ENCODE data around the gene SORD.
"Not testable (repeated sequence)": the region's sequence is repeated elsewhere in the genome, so short reads cannot be mapped to it uniquely, and the experiment has no call there.

DNA sequence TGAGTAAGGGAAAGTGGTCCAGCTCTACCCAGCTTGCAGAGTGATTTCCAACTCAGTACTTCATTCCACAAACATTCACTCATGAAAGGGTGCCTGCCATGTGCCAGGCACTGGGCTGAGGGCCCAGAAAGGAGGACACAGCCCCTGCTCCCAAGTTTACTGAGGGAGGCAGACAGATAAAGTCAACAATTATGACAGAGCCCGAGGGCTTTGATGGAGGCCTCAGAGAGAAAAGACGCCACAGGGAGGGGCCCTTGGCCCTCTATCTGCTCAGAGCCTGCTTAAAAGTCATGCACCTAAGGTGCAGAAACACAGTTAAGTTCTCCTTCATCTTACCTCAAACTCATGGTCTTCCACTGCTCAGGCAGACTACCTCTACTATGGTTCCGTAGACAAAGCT lies 1.7 kb downstream of the SORD start:
- not testable (repeated sequence) for TF ChIP-seq CREB1 (IDR thresholded peaks at IDR 0.05); CREB1 (CRISPR knock-in tag; IDR thresholded peaks at IDR 0.05); JUND (IDR thresholded peaks at IDR 0.05; ENCODE audit: borderline replicate concordance, low read depth, low read length); JUND (tag; IDR thresholded peaks at IDR 0.05; ENCODE audit: borderline replicate concordance, low read depth, low read length); RCOR1 (IDR thresholded peaks at IDR 0.05; ENCODE audit: borderline replicate concordance in 1 of 2, low read depth in 2 of 2, low read length in 2 of 2); HOXB6 (CRISPR knock-in tag; IDR thresholded peaks at IDR 0.05; ENCODE audit: borderline replicate concordance); E2F3 (CRISPR knock-in tag; IDR thresholded peaks at IDR 0.05); SIN3A (IDR thresholded peaks at IDR 0.05; ENCODE audit: borderline replicate concordance in 2 of 2, control insufficient read depth in 1 of 2, low read depth in 2 of 2, low read length in 2 of 2); ZNF639 (CRISPR knock-in tag; conservative IDR thresholded peaks at IDR 0.05 in 1 of 2, IDR thresholded peaks at IDR 0.05 in 1 of 2); YBX1 (IDR thresholded peaks at IDR 0.05); PRMT5 (CRISPR knock-in tag; IDR thresholded peaks at IDR 0.05); ZNF197 (CRISPR knock-in tag; IDR thresholded peaks at IDR 0.05; ENCODE audit: low read depth); FOS (IDR thresholded peaks at IDR 0.05; ENCODE audit: extremely low read depth, insufficient read length); SRF (CRISPR knock-in tag; IDR thresholded peaks at IDR 0.05)
- peak in 1 of 3 experiments; percentile 25; a peak in 2 of 6 replicates for TF ChIP-seq CTCF (IDR thresholded peaks at IDR 0.05 in 2 of 3, conservative IDR thresholded peaks at IDR 0.05 in 1 of 3; ENCODE audit: insufficient read depth in 2 of 3, low read depth in 1 of 3, low read length in 3 of 3)
- TF ChIP-seq, protein P1, sequence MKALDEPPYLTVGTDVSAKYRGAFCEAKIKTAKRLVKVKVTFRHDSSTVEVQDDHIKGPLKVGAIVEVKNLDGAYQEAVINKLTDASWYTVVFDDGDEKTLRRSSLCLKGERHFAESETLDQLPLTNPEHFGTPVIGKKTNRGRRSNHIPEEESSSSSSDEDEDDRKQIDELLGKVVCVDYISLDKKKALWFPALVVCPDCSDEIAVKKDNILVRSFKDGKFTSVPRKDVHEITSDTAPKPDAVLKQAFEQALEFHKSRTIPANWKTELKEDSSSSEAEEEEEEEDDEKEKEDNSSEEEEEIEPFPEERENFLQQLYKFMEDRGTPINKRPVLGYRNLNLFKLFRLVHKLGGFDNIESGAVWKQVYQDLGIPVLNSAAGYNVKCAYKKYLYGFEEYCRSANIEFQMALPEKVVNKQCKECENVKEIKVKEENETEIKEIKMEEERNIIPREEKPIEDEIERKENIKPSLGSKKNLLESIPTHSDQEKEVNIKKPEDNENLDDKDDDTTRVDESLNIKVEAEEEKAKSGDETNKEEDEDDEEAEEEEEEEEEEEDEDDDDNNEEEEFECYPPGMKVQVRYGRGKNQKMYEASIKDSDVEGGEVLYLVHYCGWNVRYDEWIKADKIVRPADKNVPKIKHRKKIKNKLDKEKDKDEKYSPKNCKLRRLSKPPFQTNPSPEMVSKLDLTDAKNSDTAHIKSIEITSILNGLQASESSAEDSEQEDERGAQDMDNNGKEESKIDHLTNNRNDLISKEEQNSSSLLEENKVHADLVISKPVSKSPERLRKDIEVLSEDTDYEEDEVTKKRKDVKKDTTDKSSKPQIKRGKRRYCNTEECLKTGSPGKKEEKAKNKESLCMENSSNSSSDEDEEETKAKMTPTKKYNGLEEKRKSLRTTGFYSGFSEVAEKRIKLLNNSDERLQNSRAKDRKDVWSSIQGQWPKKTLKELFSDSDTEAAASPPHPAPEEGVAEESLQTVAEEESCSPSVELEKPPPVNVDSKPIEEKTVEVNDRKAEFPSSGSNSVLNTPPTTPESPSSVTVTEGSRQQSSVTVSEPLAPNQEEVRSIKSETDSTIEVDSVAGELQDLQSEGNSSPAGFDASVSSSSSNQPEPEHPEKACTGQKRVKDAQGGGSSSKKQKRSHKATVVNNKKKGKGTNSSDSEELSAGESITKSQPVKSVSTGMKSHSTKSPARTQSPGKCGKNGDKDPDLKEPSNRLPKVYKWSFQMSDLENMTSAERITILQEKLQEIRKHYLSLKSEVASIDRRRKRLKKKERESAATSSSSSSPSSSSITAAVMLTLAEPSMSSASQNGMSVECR (CRISPR knock-in tag; IDR thresholded peaks at IDR 0.05), result not testable (repeated sequence)

Measured in K562 (cell line).